Natural killer cell (primary cell): Measurements from ENCODE around the gene FSTL4. TPM values are rescaled to one million over a fixed set of nuclear protein-coding genes. Genes with fewer than 3 reads are reported as not detected.

Source experiments
- ATAC-seq, 3 donors: fragments of 150-1000 bp in 2 of 3; fragments of 200-7000 bp in 1 of 3; cut with Tn5 transposase; 1 replicate in 1 of 3; 2 replicates in 2 of 3; pipeline ENCODE4 v1.10.0; 2021; ENCODE audit warnings: mild to moderate bottlenecking in 2 of 3, moderate library complexity in 2 of 3
- DNase-seq, 2 donors: peaks; one replicate each; pipeline versions ENCODE4 v3.0.0 to v3.0.0-alpha.2; 2013 to 2021; ENCODE audit warnings: mixed read lengths in 1 of 2
- H3K27ac ChIP-seq: one replicate; pipeline ENCODE4 v1.5.1; 2013; ENCODE audit warnings: mild to moderate bottlenecking, low read length
- H3K27me3 ChIP-seq: one replicate; pipeline ENCODE4 v1.6.1; 2013; ENCODE audit warnings: low read length; ENCODE audit not compliant: control insufficient read depth, insufficient read depth
- H3K36me3 ChIP-seq: one replicate; pipeline ENCODE4 v1.6.1; 2013; ENCODE audit warnings: low read length; ENCODE audit not compliant: control insufficient read depth, insufficient read depth
- H3K4me1 ChIP-seq: one replicate; pipeline ENCODE4 v1.6.1; 2013; ENCODE audit warnings: low read length; ENCODE audit not compliant: control insufficient read depth, insufficient read depth
- H3K4me3 ChIP-seq: one replicate; pipeline ENCODE4 v1.5.1; 2013; ENCODE audit warnings: low read length
- H3K9me3 ChIP-seq: one replicate; pipeline ENCODE4 v1.6.1; 2013; ENCODE audit warnings: low read length; ENCODE audit not compliant: control insufficient read depth, insufficient read depth
- H3K27ac Mint-ChIP-seq, 2 donors: one replicate each; pipeline ENCODE4 v1.8.0; 2022; ENCODE audit warnings: mild to moderate bottlenecking in 2 of 2, mixed read lengths in 2 of 2, moderate library complexity in 1 of 2
- H3K27me3 Mint-ChIP-seq, 2 donors: one replicate each; pipeline ENCODE4 v1.8.0; 2022; ENCODE audit warnings: low read depth in 2 of 2, mixed read lengths in 2 of 2
- H3K36me3 Mint-ChIP-seq: one replicate; pipeline ENCODE4 v1.8.0; 2022; ENCODE audit warnings: mixed read lengths
- H3K4me1 Mint-ChIP-seq, 2 donors: one replicate each; pipeline ENCODE4 v1.8.0; 2022; ENCODE audit warnings: mixed read lengths in 2 of 2
- H3K4me3 Mint-ChIP-seq: one replicate; pipeline ENCODE4 v1.8.0; 2022; ENCODE audit warnings: mild to moderate bottlenecking, moderate library complexity, mixed read lengths
- H3K9me3 Mint-ChIP-seq, 2 donors: one replicate each; pipeline ENCODE4 v1.8.0; 2022; ENCODE audit warnings: mixed read lengths in 2 of 2
- CTCF ChIP-seq: fragments of 200-600 bp; IDR thresholded peaks from one replicate; pipeline ENCODE4 v1.8.0; 2022; ENCODE audit warnings: antibody characterized with exemption
- WGBS: methylation state at CpG from one replicate; pipeline ENCODE4 v1.1.7; 2013; ENCODE audit warnings: missing lambda C conversion rate; ENCODE audit not compliant: insufficient coverage; 5-methylcytosine and 5-hydroxymethylcytosine counted together
- intact Hi-C: fragments of 100-400 bp; cut with micrococcal nuclease; formaldehyde crosslinking; loops from one replicate; pipeline ENCODE4 v1.14.2; 2022
- total RNA-seq, 4 donors: library from RNA; stranded (reverse); fragments of 120-200 nt in 1 of 4; gene quantifications; one replicate each; pipeline versions ENCODE4 v1.2.3 to v1.2.4, GENCODE V29; 2013 to 2022

FSTL4 gene
- total RNA-seq, 3 donors from 2014 or later (not counting 1 experiment from before 2014, with no cell fraction given), result 0.11 to 0.75 (median 0.55) TPM

GRCh38 chr5:133531594-133531993, 80.7 kb downstream of the FSTL4 start:
- no peaks in the 10 kb centered on the region for H3K9me3 ChIP-seq
- ATAC-seq, result no peak
- 94% methylated on average over 3 of the region's 4 CpGs for WGBS
- H3K27me3 Mint-ChIP-seq, result peaks cover 3 to 8% of the 10 kb centered on the region in 2 donors
- H3K4me1 Mint-ChIP-seq, result no peaks in the 10 kb centered on the region
- H3K27ac Mint-ChIP-seq, result no peak overlapping the region
- no peaks in the 10 kb centered on the region for H3K36me3 Mint-ChIP-seq
- H3K36me3 ChIP-seq, result no peaks in the 10 kb centered on the region
- no peaks in the 10 kb centered on the region for H3K9me3 Mint-ChIP-seq
- no peak overlapping the region for H3K4me3 ChIP-seq
- no peaks in the 10 kb centered on the region for H3K27me3 ChIP-seq
- H3K4me1 ChIP-seq, result no peaks in the 10 kb centered on the region
- TF ChIP-seq CTCF, result no peak
- no peak for DNase-seq
- intact Hi-C loops, result no loop called here
- H3K27ac ChIP-seq, result no peak overlapping the region
- no peak overlapping the region for H3K4me3 Mint-ChIP-seq

GRCh38 chr5:133531178-133531577, 81.2 kb downstream of the FSTL4 start:
- WGBS, result 57% methylated on average over 3 of the region's 4 CpGs
- Mint-ChIP-seq H3K36me3 (no peaks in the 10 kb centered on the region), H3K4me3 (no peak overlapping the region)

GRCh38 chr5:133530270-133530669, 82.1 kb downstream of the FSTL4 start:
- TF ChIP-seq CTCF, result no peak
- intact Hi-C loops, result no loop called here
- H3K4me1 ChIP-seq, result no peaks in the 10 kb centered on the region
- no peak overlapping the region for H3K4me3 ChIP-seq
- ATAC-seq, result no peak
- DNase-seq, result no peak
- no peaks in the 10 kb centered on the region for H3K27me3 ChIP-seq
- Mint-ChIP-seq H3K27ac (no peak overlapping the region), H3K27me3 (peaks cover under 1 to 3% of the 10 kb centered on the region in 2 donors), H3K36me3 (no peaks in the 10 kb centered on the region), H3K9me3 (no peaks in the 10 kb centered on the region), H3K4me3 (no peak overlapping the region), H3K4me1 (no peaks in the 10 kb centered on the region)
- no peaks in the 10 kb centered on the region for H3K36me3 ChIP-seq
- 86% methylated on average over 6 of the region's 6 CpGs for WGBS
- H3K27ac ChIP-seq, result no peak overlapping the region
- no peaks in the 10 kb centered on the region for H3K9me3 ChIP-seq

More at GRCh38 chr5:133531178-133531577, 81.2 kb downstream of the FSTL4 start:
- Histone ChIP-seq H3K27ac (no peak overlapping the region), H3K4me3 (no peak overlapping the region), H3K36me3 (no peaks in the 10 kb centered on the region), H3K9me3 (no peaks in the 10 kb centered on the region), H3K27me3 (no peaks in the 10 kb centered on the region), H3K4me1 (no peaks in the 10 kb centered on the region)
- intact Hi-C loops, result no loop called here
- H3K27me3 Mint-ChIP-seq, result peaks cover 3 to 8% of the 10 kb centered on the region in 2 donors
- ATAC-seq (no peak), DNase-seq (no peak)
- no peak overlapping the region for H3K27ac Mint-ChIP-seq
- no peak for TF ChIP-seq CTCF
- no peaks in the 10 kb centered on the region for H3K9me3 Mint-ChIP-seq
- no peaks in the 10 kb centered on the region for H3K4me1 Mint-ChIP-seq

- no peak for TF ChIP-seq CTCF
- no peak overlapping the region for H3K4me3 Mint-ChIP-seq
- H3K36me3 Mint-ChIP-seq, result no peaks in the 10 kb centered on the region
- no peaks in the 10 kb centered on the region for H3K4me1 ChIP-seq
- no peaks in the 10 kb centered on the region for H3K9me3 ChIP-seq
- no peaks in the 10 kb centered on the region for H3K27me3 ChIP-seq
- no peak overlapping the region for H3K27ac ChIP-seq
- no peak overlapping the region for H3K4me3 ChIP-seq
- H3K36me3 ChIP-seq, result no peaks in the 10 kb centered on the region
- WGBS, result 73% methylated on average over 4 of the region's 4 CpGs
- no peak overlapping the region for H3K27ac Mint-ChIP-seq
- peaks cover 2% of the 10 kb centered on the region in 2 donors for H3K27me3 Mint-ChIP-seq
- no peaks in the 10 kb centered on the region for H3K9me3 Mint-ChIP-seq
- ATAC-seq, result no peak
- no peak for DNase-seq
- intact Hi-C loops, result no loop called here
- no peaks in the 10 kb centered on the region for H3K4me1 Mint-ChIP-seq
These were observed 83.5 kb downstream of the FSTL4 start for GRCh38 chr5:133528841-133529240.
